HEK293 (cell line): ENCODE results near the gene KANSL3.

ENCODE experiments used
- EGR2 ChIP-seq: fragments of 450-650 bp; formaldehyde crosslinking; IDR thresholded peaks from 2 replicates; pipeline ENCODE4 v1.5.1; 2016; ENCODE audit warnings: low read depth, missing biosample characterization, missing genetic modification characterization
- HIC1 ChIP-seq: fragments of 450-650 bp; formaldehyde crosslinking; IDR thresholded peaks from 2 replicates; pipeline ENCODE4 v1.5.1; 2016; ENCODE audit warnings: missing biosample characterization, missing genetic modification characterization
- HOXA7 ChIP-seq: sonication (generic); formaldehyde crosslinking; IDR thresholded peaks from 2 replicates; pipeline ENCODE4 v1.8.1; 2022; ENCODE audit warnings: missing genetic modification reagents, borderline replicate concordance
- KLF1 ChIP-seq: fragments of 450-650 bp; formaldehyde crosslinking; IDR thresholded peaks from 2 replicates; pipeline ENCODE4 v1.5.1; 2016; ENCODE audit warnings: missing biosample characterization, missing genetic modification characterization
- KLF10 ChIP-seq: fragments of 450-650 bp; IDR thresholded peaks from 2 replicates; pipeline ENCODE4 v1.5.1; 2018; ENCODE audit warnings: missing biosample characterization, mild to moderate bottlenecking, missing genetic modification characterization
- OVOL3 ChIP-seq: fragments of 450-650 bp; formaldehyde crosslinking; IDR thresholded peaks from 2 replicates; pipeline ENCODE4 v1.5.1; 2016; ENCODE audit warnings: missing biosample characterization, missing genetic modification characterization
- PBX3 ChIP-seq: sonication (generic); formaldehyde crosslinking; IDR thresholded peaks from 2 replicates; pipeline ENCODE4 v1.8.1; 2022; ENCODE audit warnings: mild to moderate bottlenecking, moderate library complexity, missing genetic modification reagents
- REST ChIP-seq: fragments of 450-650 bp; formaldehyde crosslinking; IDR thresholded peaks from 2 replicates; pipeline ENCODE4 v1.5.1; 2016; ENCODE audit warnings: missing biosample characterization, missing genetic modification characterization
- SALL2 ChIP-seq: fragments of 450-650 bp; formaldehyde crosslinking; IDR thresholded peaks from 2 replicates; pipeline ENCODE4 v1.5.0; 2017; ENCODE audit warnings: missing biosample characterization, mild to moderate bottlenecking, missing genetic modification characterization, borderline replicate concordance
- SP3 ChIP-seq: fragments of 450-650 bp; formaldehyde crosslinking; IDR thresholded peaks from 2 replicates; pipeline ENCODE4 v1.5.1; 2016; ENCODE audit warnings: missing biosample characterization, missing genetic modification characterization
- ZBTB11 ChIP-seq: fragments of 450-650 bp; formaldehyde crosslinking; conservative IDR thresholded peaks from 2 replicates; pipeline ENCODE4 v1.5.1; 2016; ENCODE audit warnings: low read depth, missing biosample characterization, missing genetic modification characterization
- ZBTB26 ChIP-seq: fragments of 450-650 bp; formaldehyde crosslinking; optimal IDR thresholded peaks from 2 replicates; pipeline ENCODE3; 2016; ENCODE audit warnings: missing biosample characterization, mild to moderate bottlenecking, missing genetic modification characterization
- ZNF2 ChIP-seq: fragments of 450-650 bp; formaldehyde crosslinking; IDR thresholded peaks from 2 replicates; pipeline ENCODE4 v1.5.1; 2016; ENCODE audit warnings: missing biosample characterization, missing genetic modification characterization
- ZNF24 ChIP-seq: fragments of 450-650 bp; formaldehyde crosslinking; IDR thresholded peaks from 2 replicates; pipeline ENCODE4 v1.5.1; 2016; ENCODE audit warnings: missing biosample characterization, missing genetic modification characterization
- ZNF350 ChIP-seq: fragments of 450-650 bp; formaldehyde crosslinking; IDR thresholded peaks from 2 replicates; pipeline ENCODE4 v1.5.0; 2017; ENCODE audit warnings: missing biosample characterization, mild to moderate bottlenecking, missing genetic modification characterization
- ZNF473 ChIP-seq: fragments of 450-650 bp; formaldehyde crosslinking; IDR thresholded peaks from 2 replicates; pipeline ENCODE4 v1.5.1; 2017; ENCODE audit warnings: missing biosample characterization, missing genetic modification characterization
- ZNF488 ChIP-seq: fragments of 450-650 bp; formaldehyde crosslinking; IDR thresholded peaks from 2 replicates; pipeline ENCODE4 v1.5.1; 2016; ENCODE audit warnings: missing biosample characterization, missing genetic modification characterization
- ZNF501 ChIP-seq: fragments of 450-650 bp; formaldehyde crosslinking; IDR thresholded peaks from 2 replicates; pipeline ENCODE4 v1.5.1; 2016; ENCODE audit warnings: missing biosample characterization, missing genetic modification characterization
- ZNF548 ChIP-seq: fragments of 450-650 bp; formaldehyde crosslinking; IDR thresholded peaks from 2 replicates; pipeline ENCODE4 v1.5.1; 2016; ENCODE audit warnings: missing biosample characterization, missing genetic modification characterization
- ZNF600 ChIP-seq: fragments of 450-650 bp; formaldehyde crosslinking; IDR thresholded peaks from 2 replicates; pipeline ENCODE4 v1.5.1; 2016; ENCODE audit warnings: missing biosample characterization, missing genetic modification characterization
- ZNF76 ChIP-seq: fragments of 450-650 bp; formaldehyde crosslinking; IDR thresholded peaks from 2 replicates; pipeline ENCODE4; 2016; ENCODE audit warnings: low read depth, missing biosample characterization, missing genetic modification characterization, borderline replicate concordance
- ZSCAN23 ChIP-seq: fragments of 450-650 bp; formaldehyde crosslinking; IDR thresholded peaks from 2 replicates; pipeline ENCODE4 v1.5.1; 2016; ENCODE audit warnings: missing biosample characterization, missing genetic modification characterization
- ZSCAN30 ChIP-seq: fragments of 450-650 bp; IDR thresholded peaks from 2 replicates; pipeline ENCODE4 v1.5.1; 2018; ENCODE audit warnings: missing biosample characterization, mild to moderate bottlenecking, missing genetic modification characterization, moderate library complexity
- ZSCAN5A ChIP-seq: fragments of 450-650 bp; formaldehyde crosslinking; IDR thresholded peaks from 2 replicates; pipeline ENCODE4 v1.5.1; 2016; ENCODE audit warnings: missing biosample characterization, missing genetic modification characterization

The KANSL3 gene

GRCh38 chr2:96638144-96639121, at the start of gene KANSL3 (continued):
- TF ChIP-seq ZBTB26 (tag by site-specific recombination) (peak; percentile 96), ZNF76 (tag by site-specific recombination) (peak; percentile 83), KLF10 (tag by site-specific recombination) (peak; percentile 50; the same call in 1 of the 2 replicates), ZSCAN30 (peak; percentile 85), OVOL3 (tag by site-specific recombination) (no peak), PBX3 (CRISPR knock-in tag) (peak; percentile 87), HOXA7 (no peak), ZNF473 (tag by site-specific recombination) (no peak), SALL2 (tag by site-specific recombination) (peak; percentile 93; the same call in 1 of the 2 replicates), ZNF24 (peak; percentile 89), HIC1 (tag by site-specific recombination) (peak; percentile 18; the same call in 1 of the 2 replicates), ZNF2 (tag by site-specific recombination) (peak; percentile 74; the same call in 1 of the 2 replicates), SP3 (tag by site-specific recombination) (peak; percentile 88), ZNF350 (tag by site-specific recombination) (no peak), ZBTB11 (peak; percentile 51; the same call in 1 of the 2 replicates), ZNF488 (tag by site-specific recombination) (no peak), ZNF548 (tag by site-specific recombination) (no peak), ZSCAN23 (peak; percentile 70; the same call in 1 of the 2 replicates), KLF1 (tag by site-specific recombination) (peak; percentile 74), ZNF600 (peak; percentile 43; the same call in 1 of the 2 replicates), EGR2 (tag by site-specific recombination) (peak; percentile 78), REST (tag by site-specific recombination) (peak; percentile 59; the same call in 1 of the 2 replicates), ZNF501 (peak; percentile 95), ZSCAN5A (peak; percentile 88; the same call in 1 of the 2 replicates)
